Loucy (cell line): ENCODE measurements around the gene RIMBP2.

Experiments used
- CTCF ChIP-seq: fragments of 200-600 bp; sonication (generic); conservative IDR thresholded peaks from 2 replicates; pipeline ENCODE4 v1.5.1; 2014; ENCODE audit warnings: mild to moderate bottlenecking, antibody characterized with exemption, low read length
- EZH2phosphoT487 ChIP-seq: fragments of 200-600 bp; IDR thresholded peaks from 2 replicates; pipeline ENCODE4 v1.6.1; 2018; ENCODE audit warnings: antibody characterized with exemption, mild to moderate bottlenecking, moderate library complexity, borderline replicate concordance

- TF ChIP-seq CTCF: no peak
- TF ChIP-seq EZH2phosphoT487: no peak
Measured at GRCh38 chr12:130664252-130664651, 51.8 kb downstream of the RIMBP2 start.
